HG03097 (cell line): Measurements from ENCODE around the gene GDF10.

ENCODE experiments used
- ATAC-seq: cut with Tn5 transposase; IDR thresholded peaks from one replicate; pipeline ENCODE4 v1.9.1; 2021; ENCODE audit not compliant: unreplicated experiment, low FRiP score

GDF10 gene

GRCh38 chr10:47311932-47312662 lies 12.1 kb downstream of the GDF10 start:
- peak; percentile 56 for ATAC-seq

DNA sequence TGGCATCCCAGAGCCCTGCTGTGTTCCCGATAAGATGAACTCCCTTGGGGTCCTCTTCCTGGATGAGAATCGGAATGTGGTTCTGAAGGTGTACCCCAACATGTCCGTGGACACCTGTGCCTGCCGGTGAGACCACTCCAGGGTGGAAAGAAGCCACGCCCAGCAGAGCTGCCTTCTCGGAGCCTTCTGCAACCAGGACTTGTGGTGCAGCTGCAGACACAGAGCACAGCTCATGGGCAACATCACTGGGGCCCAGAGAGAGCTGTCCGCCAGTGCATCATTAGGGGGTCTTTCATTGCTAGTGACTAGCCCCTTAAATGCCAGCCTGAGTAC lies 12.6 kb downstream of the GDF10 start:
- no peak for ATAC-seq

DNA sequence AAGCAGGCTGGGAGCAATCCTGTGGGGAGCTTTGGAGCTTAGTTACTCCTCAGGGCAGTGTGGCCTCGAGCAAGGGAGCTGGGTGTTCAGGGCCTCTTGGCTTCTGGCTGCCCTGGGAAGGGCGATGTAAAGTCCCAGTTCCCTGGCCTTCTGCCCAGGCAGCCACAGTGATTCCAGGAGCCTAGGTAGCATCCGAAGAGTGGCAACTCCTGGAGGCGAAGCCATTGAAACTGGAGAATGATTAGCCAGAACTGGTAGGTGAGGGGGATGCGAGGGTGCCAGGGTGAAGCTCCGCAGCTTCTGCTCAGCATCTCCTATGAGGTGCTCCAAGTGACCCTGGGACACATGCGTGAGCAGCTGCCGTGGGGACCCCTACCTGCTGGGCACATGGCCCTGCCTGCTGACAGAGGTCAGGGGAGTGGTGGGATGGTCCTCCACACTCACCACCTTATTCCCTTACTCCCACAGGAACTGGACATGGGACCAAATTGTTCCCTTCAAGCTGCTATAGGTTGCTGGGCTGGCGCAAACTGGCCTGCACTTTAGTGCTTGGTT lies 14.5 kb downstream of the GDF10 start:
- no peak for ATAC-seq

GRCh38 chr10:47315421-47315820 lies 15.4 kb downstream of the GDF10 start:
- ATAC-seq, result no peak

GRCh38 chr10:47316131-47316530 lies 16.1 kb downstream of the GDF10 start:
- no peak for ATAC-seq

GRCh38 chr10:47317251-47317650 lies 17.3 kb downstream of the GDF10 start:
- no peak for ATAC-seq

DNA sequence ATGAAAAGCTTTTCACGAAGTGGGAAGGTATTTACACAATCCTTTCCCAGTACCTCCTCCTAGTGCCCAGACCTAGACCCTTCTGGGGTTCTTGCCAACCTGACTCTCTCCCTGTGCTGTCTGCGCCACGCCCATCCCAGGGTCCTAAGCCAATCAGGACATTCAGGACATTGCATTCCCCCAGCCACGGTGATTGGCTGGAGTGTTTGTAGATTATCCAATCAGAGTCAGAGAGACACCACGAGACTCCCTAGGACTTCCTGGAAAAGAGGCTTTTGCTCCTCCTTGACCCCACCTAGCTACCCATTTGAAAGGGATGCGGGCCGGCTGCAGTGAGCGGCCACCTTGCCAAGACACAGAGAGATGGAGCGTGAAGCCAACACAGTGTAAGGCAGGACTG lies 18.7 kb downstream of the GDF10 start:
- ATAC-seq, result no peak

DNA sequence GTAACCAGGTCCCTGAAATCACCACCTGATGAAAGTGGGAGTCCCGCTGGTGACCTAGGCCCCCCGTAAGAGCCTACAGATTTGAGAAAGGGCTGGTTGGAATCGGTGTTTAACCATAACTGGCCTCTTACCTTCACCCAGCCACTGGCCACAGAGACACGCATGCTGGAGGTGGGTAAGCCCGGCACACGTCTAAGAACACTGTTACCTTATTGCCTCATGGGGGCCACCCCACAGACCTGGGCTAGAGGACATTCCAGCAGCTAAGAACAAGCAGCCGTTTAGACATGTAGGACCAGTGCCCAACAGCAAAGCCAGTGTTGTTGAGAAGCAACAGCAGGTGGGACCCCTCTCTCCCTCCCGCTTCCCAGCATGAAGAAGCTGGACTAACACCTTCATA lies 19.8 kb downstream of the GDF10 start:
- no peak for ATAC-seq

GRCh38 chr10:47320812-47321211 lies 20.8 kb downstream of the GDF10 start:
- no peak for ATAC-seq

DNA sequence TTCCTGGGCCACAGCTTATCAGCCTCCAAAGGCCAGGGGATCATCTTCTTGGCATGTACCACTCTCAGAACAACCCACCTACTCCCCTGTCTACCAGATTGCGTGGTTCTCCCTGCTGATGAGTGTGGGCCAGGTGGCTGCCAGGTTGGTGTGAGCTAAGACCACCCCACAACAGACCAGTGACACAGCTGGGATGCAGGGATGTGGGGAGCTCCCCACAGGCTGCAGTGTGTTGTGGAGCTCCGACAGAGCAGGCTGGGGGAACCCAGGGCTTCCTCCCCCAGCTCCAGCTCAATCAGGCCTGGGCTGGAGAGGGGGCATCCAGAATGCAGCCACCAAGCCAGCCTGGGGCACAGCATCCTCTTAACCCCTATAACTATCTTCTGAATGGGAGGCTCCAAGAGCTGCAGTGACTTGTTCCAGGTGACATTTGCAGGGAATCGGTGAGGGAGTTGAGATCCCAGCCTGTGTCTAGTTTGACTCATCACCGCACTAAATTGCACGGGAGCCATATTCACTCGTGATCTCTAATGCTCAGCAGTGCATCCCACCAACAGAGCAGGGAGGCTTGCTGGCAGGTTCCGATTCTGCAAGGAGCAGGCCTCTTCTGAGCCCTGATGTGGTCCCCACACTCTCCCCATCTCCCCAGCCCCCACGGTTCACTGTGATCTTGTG lies 21.7 kb downstream of the GDF10 start:
- no peak for ATAC-seq

- no peak for ATAC-seq
These were observed 22.5 kb downstream of the GDF10 start, which contains the start of gene GDF2 for GRCh38 chr10:47322300-47323061. Gene GDF2 (plus strand): TSS chr10:47322454. CDS start chr10:47322669, 215 bp downstream.

- no peak for ATAC-seq
These were observed 23.1 kb downstream of the GDF10 start for GRCh38 chr10:47323087-47323486.

- no peak for ATAC-seq
These were observed 23.8 kb downstream of the GDF10 start for GRCh38 chr10:47323636-47324296.

- no peak for ATAC-seq
These were observed 25.6 kb downstream of the GDF10 start for GRCh38 chr10:47325303-47326291.

- ATAC-seq, result no peak
These were observed 26.4 kb downstream of the GDF10 start for GRCh38 chr10:47326306-47326926.

GRCh38 chr10:47326927-47327330 lies 26.9 kb downstream of the GDF10 start:
- ATAC-seq, result no peak

GRCh38 chr10:47329855-47330254 lies 29.9 kb downstream of the GDF10 start:
- ATAC-seq, result no peak

- ATAC-seq, result no peak
These were observed 30.4 kb downstream of the GDF10 start for GRCh38 chr10:47330366-47330765.

- no peak for ATAC-seq
These were observed 30.8 kb downstream of the GDF10 start for GRCh38 chr10:47330804-47331203.
